Activated naive CD8-positive, alpha-beta T cell treated with anti-CD3 and anti-CD28 coated beads for 36 hours (primary cell): Measurements from ENCODE around the gene RFX7. TPM values are rescaled to one million over a fixed set of nuclear protein-coding genes. Genes with fewer than 3 reads are reported as not detected.

Experiments used
- DNase-seq: peaks from one replicate; pipeline ENCODE4 v3.0.0; 2021
- H3K27ac Mint-ChIP-seq: one replicate; pipeline ENCODE4 v1.8.0; 2022; ENCODE audit warnings: mild to moderate bottlenecking, moderate library complexity, mixed read lengths
- H3K27me3 Mint-ChIP-seq: one replicate; pipeline ENCODE4 v1.8.0; 2022; ENCODE audit warnings: mild to moderate bottlenecking, mixed read lengths
- H3K36me3 Mint-ChIP-seq: one replicate; pipeline ENCODE4 v1.8.0; 2021; ENCODE audit warnings: mild to moderate bottlenecking, mixed read lengths
- H3K4me1 Mint-ChIP-seq: one replicate; pipeline ENCODE4 v1.8.0; 2021; ENCODE audit warnings: mixed read lengths
- H3K4me3 Mint-ChIP-seq: one replicate; pipeline ENCODE4 v1.8.0; 2022; ENCODE audit warnings: mild to moderate bottlenecking, moderate library complexity, mixed read lengths
- H3K9me3 Mint-ChIP-seq: one replicate; pipeline ENCODE4 v1.8.0; 2022; ENCODE audit warnings: mixed read lengths
- total RNA-seq, 2 experiments: library from RNA; stranded (reverse); gene quantifications; one replicate each; pipeline ENCODE4 v1.2.3, GENCODE V29; 2021

Gene RFX7
- total RNA-seq, 2 experiments from 2014 or later: 28.6 to 30.5 TPM

DNA sequence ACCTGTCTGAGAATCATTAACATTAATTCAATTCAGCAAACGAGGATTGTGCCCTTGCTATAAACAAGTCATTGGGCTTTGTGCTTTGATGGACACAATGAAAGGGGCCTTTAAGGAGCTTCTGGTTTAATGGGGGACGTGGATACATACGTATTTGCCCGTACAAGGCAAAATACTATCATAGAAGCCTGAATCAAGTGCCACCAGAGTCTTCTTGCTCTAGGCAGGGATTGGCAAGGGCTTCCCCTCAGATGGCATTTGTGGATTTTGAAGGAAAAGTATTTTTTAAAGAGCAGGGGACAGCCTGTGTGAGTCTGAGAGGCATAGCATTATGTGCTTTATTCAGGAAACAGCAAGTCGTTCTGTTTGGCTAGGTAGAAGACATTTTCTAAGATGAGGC is 166.6 kb downstream of the RFX7 start:
- no peaks in the 10 kb centered on the region for H3K4me1 Mint-ChIP-seq
- H3K4me3 Mint-ChIP-seq: no peak overlapping the region
- no peaks in the 10 kb centered on the region for H3K27me3 Mint-ChIP-seq
- H3K36me3 Mint-ChIP-seq: no peaks in the 10 kb centered on the region
- DNase-seq: no peak
- H3K27ac Mint-ChIP-seq: no peak overlapping the region
- no peaks in the 10 kb centered on the region for H3K9me3 Mint-ChIP-seq

DNA sequence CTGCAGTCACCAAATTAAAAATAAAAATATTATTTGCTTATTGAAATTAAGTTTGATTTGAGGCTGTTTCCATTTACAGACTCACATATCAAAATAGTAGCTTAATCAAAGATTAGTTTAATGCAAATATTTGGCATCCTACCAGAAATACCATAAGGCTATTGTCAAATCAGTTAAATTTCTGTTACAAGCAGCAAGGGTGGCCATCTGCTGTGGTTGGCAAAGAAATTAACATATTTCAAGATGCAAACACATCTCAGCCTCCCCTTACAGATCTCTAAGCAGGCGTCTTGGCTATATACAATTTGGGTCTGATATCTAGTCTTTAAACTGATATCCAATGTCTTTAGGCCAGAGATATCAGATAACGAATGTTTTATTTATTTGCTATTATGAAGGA is 167.0 kb downstream of the RFX7 start:
- Mint-ChIP-seq H3K36me3 (no peaks in the 10 kb centered on the region), H3K9me3 (no peaks in the 10 kb centered on the region), H3K27me3 (no peaks in the 10 kb centered on the region), H3K4me1 (no peaks in the 10 kb centered on the region), H3K4me3 (no peak overlapping the region), H3K27ac (no peak overlapping the region)
- DNase-seq: no peak

DNA sequence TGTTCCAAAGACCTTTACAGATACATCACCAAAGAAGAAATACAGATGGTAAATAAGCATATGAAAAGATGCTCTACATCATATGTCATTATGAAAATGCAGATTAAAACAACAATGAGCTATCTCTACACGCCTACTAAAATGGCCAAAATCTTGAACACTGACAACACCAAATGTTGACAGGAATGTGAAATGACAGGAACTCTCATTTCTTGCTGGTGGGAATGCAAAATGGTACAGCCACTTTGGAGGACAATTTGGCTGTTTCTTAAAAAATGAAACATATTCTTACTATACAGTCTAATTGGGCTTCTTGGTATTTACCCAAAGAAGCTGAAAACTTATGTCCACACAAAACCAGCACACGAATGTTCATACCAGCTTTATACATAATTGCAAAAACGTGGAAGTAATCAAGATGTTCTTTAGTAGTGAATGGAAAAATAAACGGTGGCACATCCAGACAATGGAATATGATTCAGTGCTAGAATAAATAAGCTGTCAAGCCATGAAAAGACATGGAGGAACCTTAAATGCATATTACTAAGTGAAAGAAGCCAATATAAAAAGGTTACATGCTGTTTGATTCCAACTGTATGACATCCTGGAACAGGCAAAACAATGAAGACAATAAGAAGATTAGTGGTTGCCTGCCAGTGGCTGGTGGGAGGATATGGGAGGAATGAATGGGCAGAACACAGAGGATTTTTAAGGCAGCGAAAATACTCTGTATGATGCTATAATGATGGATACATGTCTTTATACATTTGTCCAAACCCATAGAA is 169.0 kb downstream of the RFX7 start:
- Mint-ChIP-seq H3K9me3 (no peaks in the 10 kb centered on the region), H3K4me3 (no peak overlapping the region), H3K36me3 (no peaks in the 10 kb centered on the region), H3K27ac (no peak overlapping the region), H3K27me3 (no peaks in the 10 kb centered on the region), H3K4me1 (no peaks in the 10 kb centered on the region)
- DNase-seq: no peak

DNA sequence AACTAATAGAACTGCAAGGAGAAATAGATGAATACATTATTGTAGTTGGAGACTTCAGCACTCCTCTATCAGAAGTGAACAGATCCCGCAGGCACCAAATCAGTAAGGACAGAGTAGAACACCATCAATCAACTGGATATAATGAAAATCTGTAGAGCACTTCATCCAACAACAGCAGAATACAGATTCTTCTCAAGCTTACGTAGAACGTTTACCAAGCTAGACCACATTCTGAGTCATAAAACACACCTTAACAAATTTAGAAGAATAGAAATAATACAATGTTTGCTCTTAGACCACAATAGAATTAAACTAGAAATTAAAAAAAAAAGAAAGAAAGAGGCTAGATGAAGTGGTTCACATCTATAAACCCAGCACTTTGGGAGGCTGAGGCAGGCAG is 179.5 kb downstream of the RFX7 start:
- Mint-ChIP-seq H3K27ac (no peak overlapping the region), H3K4me3 (no peak overlapping the region), H3K4me1 (no peaks in the 10 kb centered on the region), H3K27me3 (peaks cover 7% of the 10 kb centered on the region), H3K36me3 (peaks cover 2% of the 10 kb centered on the region), H3K9me3 (peaks cover 11% of the 10 kb centered on the region)
- DNase-seq: no peak

DNA sequence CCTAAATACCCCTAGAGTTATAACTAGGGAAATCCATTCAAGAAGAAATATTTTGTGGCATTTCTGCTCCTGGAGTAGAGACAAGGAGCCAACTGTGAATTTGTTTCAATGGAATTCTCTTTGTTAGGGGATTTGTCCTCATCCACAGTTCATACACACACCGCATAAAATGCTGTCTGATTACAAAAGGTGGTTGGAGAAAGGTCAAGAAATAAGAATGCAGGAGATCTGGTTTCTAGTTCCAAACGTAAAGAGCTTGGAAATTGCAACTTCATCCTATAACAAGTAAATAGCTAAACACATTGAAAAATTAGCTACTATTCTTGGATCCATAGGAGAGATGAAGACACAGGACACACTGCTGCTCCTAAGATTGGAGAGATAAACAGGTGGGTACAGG is 184.0 kb downstream of the RFX7 start:
- no peaks in the 10 kb centered on the region for H3K4me1 Mint-ChIP-seq
- DNase-seq: no peak
- peaks cover 4% of the 10 kb centered on the region for H3K27me3 Mint-ChIP-seq
- peaks cover 7% of the 10 kb centered on the region for H3K9me3 Mint-ChIP-seq
- no peak overlapping the region for H3K27ac Mint-ChIP-seq
- no peak overlapping the region for H3K4me3 Mint-ChIP-seq
- H3K36me3 Mint-ChIP-seq: no peaks in the 10 kb centered on the region

DNA sequence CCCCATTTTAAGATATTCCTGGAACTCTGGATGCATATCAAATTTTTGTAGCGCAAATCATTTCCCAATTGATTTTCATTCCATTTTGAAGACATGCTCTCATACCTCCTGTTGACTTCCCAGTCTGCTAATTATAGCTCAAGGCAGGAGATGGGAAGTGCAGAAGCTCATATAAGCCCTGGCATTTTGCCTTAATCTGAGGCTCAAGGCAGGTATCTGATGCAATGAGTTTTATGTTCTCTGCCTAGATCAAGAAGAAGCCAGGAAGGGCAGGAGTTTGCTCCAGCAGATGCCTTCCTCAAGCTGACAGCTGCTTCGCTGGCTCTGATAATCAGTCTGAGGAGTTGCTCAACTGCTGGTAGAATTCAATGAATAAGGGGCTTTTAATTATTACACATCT is 184.7 kb downstream of the RFX7 start:
- H3K36me3 Mint-ChIP-seq: no peaks in the 10 kb centered on the region
- H3K27me3 Mint-ChIP-seq: peaks cover 4% of the 10 kb centered on the region
- H3K27ac Mint-ChIP-seq: no peak overlapping the region
- H3K4me1 Mint-ChIP-seq: no peaks in the 10 kb centered on the region
- H3K4me3 Mint-ChIP-seq: no peak overlapping the region
- peaks cover 7% of the 10 kb centered on the region for H3K9me3 Mint-ChIP-seq
- DNase-seq: no peak

DNA sequence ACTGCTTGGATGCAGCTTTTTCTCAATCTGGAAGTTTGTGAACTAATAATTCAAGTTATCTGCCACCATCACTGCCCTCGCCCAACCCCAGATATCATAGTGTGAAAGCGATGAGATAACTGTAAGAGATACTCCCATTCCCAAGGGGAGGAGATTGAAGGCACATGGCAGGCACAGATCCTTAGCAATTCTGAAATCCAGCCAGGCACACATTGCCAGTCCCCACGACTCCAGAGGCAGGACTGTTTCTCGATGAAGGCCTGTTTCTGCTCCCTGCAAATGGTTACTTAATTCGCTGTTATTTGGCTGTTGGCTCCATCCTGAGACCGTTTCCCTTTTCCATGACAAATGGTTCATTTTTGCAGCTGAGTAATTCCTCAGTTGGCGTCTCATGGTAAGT is 187.1 kb downstream of the RFX7 start:
- H3K27me3 Mint-ChIP-seq: peaks cover 1% of the 10 kb centered on the region
- no peak overlapping the region for H3K4me3 Mint-ChIP-seq
- no peak overlapping the region for H3K27ac Mint-ChIP-seq
- H3K4me1 Mint-ChIP-seq: no peaks in the 10 kb centered on the region
- H3K36me3 Mint-ChIP-seq: no peaks in the 10 kb centered on the region
- DNase-seq: no peak
- peaks cover 3% of the 10 kb centered on the region for H3K9me3 Mint-ChIP-seq

DNA sequence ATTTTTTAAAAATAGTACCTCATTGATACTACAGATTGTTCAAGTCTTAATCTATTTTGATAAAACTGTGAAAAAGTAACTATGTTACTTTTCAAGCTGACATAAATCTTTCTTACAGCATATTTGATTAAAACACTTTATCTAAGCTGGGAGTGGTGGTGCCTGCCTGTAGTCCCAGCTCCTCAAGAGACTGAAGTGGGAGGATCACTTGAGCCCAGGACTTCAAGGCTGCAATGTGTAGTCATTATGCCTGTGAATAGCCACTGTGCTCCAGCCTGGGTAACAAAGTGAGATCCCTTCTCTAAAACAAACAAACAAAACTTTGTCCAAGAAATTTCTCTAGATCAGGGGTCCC is 190.7 kb downstream of the RFX7 start:
- no peaks in the 10 kb centered on the region for H3K4me1 Mint-ChIP-seq
- H3K4me3 Mint-ChIP-seq: no peak overlapping the region
- H3K27me3 Mint-ChIP-seq: no peaks in the 10 kb centered on the region
- H3K36me3 Mint-ChIP-seq: no peaks in the 10 kb centered on the region
- no peak for DNase-seq
- no peaks in the 10 kb centered on the region for H3K9me3 Mint-ChIP-seq
- no peak overlapping the region for H3K27ac Mint-ChIP-seq

DNA sequence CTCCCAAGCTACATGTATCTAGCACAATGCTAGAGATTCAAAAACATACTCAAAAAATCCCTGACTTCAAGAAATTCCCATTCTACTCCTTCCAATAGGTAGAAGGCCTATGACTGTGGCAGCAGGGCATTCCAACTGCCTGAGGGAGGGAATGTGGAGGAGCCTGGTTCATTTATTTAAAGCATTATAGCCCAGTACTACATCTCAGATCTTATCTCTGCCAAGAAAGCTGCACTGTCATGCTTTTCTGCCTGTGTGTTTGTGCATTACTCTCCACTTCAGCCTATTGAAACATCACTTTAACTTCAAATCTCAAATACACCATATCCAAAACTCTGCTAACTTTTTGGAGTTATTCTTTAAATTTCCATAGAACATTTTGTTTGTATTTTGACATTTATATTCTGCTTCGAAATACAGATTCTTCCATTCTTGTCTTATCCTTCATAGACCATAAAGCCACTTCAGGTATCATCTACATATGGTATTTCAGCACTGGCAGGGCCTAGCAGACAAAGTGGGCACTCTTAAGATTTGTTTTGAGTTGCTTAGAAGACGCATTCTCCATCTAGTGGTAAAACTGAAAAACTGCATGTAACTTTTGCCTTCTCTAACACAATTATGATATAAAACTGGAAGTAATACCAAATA is 191.2 kb downstream of the RFX7 start:
- Mint-ChIP-seq H3K4me1 (no peaks in the 10 kb centered on the region), H3K36me3 (no peaks in the 10 kb centered on the region), H3K27me3 (no peaks in the 10 kb centered on the region), H3K27ac (no peak overlapping the region), H3K4me3 (no peak overlapping the region), H3K9me3 (no peaks in the 10 kb centered on the region)
- no peak for DNase-seq

DNA sequence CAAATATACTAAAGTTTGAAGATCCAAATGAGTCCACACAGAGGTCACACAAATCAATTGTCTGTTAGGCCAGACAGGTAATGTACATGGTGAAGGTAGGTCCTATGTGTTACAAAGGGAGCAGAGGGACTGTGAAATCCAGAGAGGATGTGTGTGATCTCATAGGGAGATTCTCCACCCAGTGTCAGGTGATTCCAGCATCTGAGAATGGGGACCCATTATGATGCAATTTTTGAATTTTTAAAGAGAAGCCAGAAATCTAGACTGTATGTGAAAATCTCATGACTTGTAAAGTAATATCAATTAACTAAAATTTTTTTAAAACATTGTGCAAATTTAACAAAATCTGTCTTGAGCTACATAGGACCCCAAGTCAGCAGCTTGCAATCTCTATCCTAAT is 192.0 kb downstream of the RFX7 start:
- DNase-seq: no peak
- Mint-ChIP-seq H3K36me3 (no peaks in the 10 kb centered on the region), H3K9me3 (peaks cover 1% of the 10 kb centered on the region), H3K27ac (no peak overlapping the region), H3K27me3 (no peaks in the 10 kb centered on the region), H3K4me3 (no peak overlapping the region), H3K4me1 (no peaks in the 10 kb centered on the region)

DNA sequence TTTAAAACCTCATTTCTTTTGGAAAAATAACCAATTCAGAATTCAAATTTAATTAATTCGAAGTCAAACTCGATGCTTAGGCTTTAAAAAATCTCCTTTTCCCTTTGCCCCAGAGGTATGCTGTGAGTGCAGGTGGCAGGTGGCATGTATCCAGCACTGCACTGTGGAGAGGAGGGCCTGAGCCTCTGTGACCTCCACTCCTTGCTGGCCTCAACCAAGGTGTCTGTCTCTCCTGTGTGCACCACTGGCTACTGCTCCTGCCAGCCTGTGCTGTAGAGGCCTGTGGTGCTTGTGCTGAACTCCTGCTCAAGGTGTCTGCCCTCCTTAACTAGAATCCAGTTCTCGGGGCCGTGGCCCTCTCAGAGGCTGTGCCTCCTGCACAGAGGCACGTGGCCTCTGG is 194.1 kb downstream of the RFX7 start:
- Mint-ChIP-seq H3K27ac (no peak overlapping the region), H3K4me3 (no peak overlapping the region), H3K9me3 (peaks cover 7% of the 10 kb centered on the region), H3K27me3 (no peaks in the 10 kb centered on the region), H3K36me3 (peaks cover 5% of the 10 kb centered on the region), H3K4me1 (no peaks in the 10 kb centered on the region)
- no peak for DNase-seq

DNA sequence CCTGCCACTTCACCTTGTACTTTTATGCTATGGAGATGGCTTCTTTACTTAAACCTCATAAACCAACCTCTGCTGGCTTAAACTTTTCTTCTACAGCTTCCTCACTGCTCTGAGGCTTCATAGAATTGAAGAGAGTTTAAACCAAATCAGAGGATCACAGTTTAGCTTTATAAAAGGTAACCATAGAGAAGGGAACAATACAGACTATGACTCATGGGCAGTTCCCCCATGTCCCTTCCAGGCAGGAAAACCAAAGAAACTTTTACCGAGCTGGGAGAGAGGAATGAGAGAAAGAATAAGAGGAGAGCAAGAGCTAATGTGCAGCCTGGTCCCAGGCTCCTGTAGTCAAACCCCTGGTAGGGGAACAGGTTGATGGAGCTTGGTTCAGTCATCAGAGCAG is 196.3 kb downstream of the RFX7 start:
- Mint-ChIP-seq H3K36me3 (peaks cover 18% of the 10 kb centered on the region), H3K9me3 (peaks cover 22% of the 10 kb centered on the region), H3K4me3 (no peak overlapping the region), H3K27me3 (peaks cover 3% of the 10 kb centered on the region), H3K4me1 (peaks cover 16% of the 10 kb centered on the region), H3K27ac (no peak overlapping the region)
- no peak for DNase-seq

DNA sequence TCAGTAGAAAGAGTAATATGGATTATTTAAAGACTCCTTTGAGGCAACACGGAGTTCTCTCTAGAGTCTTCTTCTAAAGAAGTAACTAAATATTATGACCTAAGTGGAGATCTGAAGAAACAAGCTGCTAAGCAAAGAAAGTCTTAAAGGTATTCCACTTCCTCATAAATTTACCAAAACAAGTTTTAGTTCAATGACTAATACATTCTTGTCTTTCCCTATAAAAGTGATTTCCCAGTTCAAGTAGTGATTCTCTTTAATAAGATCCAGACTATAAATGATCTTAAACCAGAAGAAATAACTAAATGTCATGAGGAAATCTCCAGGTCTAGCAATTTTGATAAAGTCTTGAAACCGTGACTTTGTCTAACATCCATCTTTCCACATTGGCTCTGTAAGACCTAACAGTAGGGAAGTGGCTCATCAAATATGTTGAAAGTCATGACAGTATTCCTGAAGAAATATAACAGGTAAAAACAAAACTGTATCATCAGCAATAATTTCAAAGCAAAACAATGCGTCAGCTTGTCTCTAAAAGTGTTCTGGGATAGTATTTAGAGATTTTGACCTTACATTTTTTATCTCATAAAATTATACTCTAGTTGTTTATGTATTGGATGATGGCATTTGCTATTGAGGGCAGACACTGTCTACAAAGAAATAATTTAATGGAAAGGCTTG is 198.5 kb downstream of the RFX7 start:
- Mint-ChIP-seq H3K4me3 (no peak overlapping the region), H3K36me3 (peaks cover 21% of the 10 kb centered on the region), H3K27me3 (peaks cover 3% of the 10 kb centered on the region), H3K9me3 (peaks cover 24% of the 10 kb centered on the region), H3K4me1 (peaks cover 28% of the 10 kb centered on the region), H3K27ac (no peak overlapping the region)
- no peak for DNase-seq

DNA sequence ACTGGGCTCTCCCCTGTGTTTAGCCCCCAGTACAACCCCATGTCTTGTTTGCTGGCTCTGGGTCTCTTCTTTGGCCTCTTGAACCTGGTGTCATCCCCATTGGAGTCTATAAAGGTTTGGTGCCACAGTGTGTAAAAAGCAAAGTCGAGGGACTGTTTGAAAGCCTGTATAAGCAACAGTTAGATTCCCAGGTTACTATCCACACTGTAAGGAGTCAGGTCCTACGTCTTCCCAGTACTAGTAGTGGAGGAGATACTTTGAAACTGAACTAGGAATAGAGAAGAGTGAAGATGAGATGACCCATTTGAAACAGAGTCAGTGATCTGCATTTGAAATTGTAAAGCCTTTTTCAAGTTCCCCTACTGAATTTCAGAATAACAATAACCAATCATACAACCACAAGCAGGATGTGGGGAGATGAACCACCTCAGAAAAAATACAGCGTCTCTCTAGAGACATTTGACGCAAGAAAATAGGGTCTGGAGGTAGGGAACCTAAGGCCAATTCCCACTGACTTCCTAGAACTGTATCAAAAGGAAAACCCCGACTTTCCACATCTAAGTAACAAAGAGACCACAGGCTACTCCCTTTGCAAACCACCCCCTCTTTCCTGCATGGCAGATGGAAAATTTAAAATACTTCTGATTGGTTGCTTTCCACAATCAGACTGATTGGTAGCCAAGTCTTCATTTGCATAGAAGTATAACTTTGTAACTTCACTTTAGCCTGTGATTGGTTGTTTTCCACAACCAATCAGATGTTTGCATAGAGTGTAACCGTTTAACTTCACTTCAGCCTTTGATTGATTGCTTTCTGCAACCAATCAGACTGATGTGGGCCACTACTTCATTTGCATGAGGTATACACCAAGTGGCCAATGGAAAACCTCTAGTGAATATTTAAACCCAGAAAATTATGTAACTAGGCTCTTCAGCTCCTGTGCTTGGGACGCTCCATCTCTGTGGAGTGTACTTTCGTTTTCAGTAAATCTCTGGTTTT is 200.4 kb downstream of the RFX7 start:
- H3K9me3 Mint-ChIP-seq: peaks cover 33% of the 10 kb centered on the region

DNA sequence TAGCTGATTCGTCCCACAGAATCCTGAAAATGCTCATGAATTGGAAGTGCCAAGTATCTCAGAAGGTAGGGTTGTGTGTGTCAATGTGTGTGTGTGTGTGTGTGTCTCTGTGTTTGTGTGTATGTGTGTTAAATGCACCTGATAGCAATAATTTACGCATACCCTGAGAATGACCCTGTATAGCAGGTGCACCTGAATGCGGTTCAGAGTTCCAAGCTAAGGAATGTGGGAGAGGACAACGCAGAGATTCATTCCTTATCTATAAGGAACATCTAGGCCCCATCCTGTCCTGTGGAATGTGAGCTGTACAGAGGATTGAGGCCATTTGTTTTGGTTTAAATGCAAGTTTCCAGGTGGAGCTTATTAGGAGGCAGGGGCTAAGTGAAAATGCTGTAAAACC is 201.2 kb downstream of the RFX7 start:
- Mint-ChIP-seq H3K36me3 (peaks cover 34% of the 10 kb centered on the region), H3K4me3 (no peak overlapping the region), H3K27ac (peak overlapping the region; percentile 95), H3K9me3 (peaks cover 33% of the 10 kb centered on the region), H3K4me1 (peaks cover 41% of the 10 kb centered on the region), H3K27me3 (peaks cover 3% of the 10 kb centered on the region)
- DNase-seq: no peak

More for the DNA sequence above, 200.4 kb downstream of the RFX7 start:
- H3K36me3 Mint-ChIP-seq: peaks cover 29% of the 10 kb centered on the region
- peaks cover 3% of the 10 kb centered on the region for H3K27me3 Mint-ChIP-seq
- peak overlapping the region; percentile 95 for H3K27ac Mint-ChIP-seq
- peak; percentile 53 for DNase-seq
- H3K4me1 Mint-ChIP-seq: peaks cover 35% of the 10 kb centered on the region
- peak overlapping the region; percentile 49 for H3K4me3 Mint-ChIP-seq
